GM18505 (cell line): Measurements from ENCODE around the gene SUN3.
"Not testable (repeated sequence)": the region's sequence is repeated elsewhere in the genome, so short reads cannot be mapped to it uniquely, and the experiment has no call there.

Source experiments
- ATAC-seq: cut with Tn5 transposase; IDR thresholded peaks from one replicate; pipeline ENCODE4 v1.9.1; 2021; ENCODE audit not compliant: unreplicated experiment
- POLR2A ChIP-seq: IDR thresholded peaks from 4 replicates; pipeline ENCODE4 v1.6.1; 2011; ENCODE audit warnings: borderline replicate concordance; ENCODE audit not compliant: insufficient read depth, insufficient read length; ENCODE audit errors: extremely low read depth

The SUN3 gene

DNA sequence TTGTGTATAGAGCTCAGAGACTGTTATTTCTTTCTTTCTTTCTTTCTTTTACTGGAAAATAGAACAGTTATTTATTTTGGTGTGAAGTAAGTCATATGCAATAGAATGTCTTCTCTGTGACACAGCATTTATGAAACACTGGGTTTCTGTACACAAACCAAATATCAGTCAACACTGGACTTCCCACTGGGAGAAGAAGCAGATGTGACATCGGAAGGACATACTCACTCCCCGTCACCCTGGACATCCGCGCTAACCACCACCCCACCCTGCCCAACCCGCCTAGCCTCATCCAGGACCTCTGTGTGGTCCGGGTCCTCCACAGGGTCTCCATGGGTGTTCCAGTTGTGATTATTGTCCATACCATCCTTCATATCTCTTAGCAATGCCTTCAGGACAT lies 22.0 kb downstream of the SUN3 start:
- ATAC-seq, result no peak
- no peak for TF ChIP-seq POLR2A

DNA sequence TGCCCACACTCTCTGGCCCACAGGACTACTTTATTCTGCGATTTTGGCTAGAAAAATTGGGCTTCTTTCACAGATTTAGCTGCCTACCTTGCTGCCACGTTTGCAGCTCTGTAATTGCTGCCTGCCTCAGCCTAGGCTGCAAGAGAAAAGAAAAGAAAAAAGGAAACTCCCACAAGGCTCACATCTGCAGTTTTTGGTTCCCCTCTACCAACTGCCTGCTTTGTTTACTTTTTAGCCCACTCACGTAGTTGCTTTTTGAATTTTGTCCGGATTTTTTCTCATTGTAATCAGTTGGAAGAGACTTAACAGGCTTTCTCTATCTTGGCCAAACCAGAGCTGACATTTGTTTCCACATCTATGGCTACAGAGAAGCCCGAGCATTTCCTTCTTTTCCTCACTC lies 24.3 kb downstream of the SUN3 start:
- no peak for ATAC-seq

DNA sequence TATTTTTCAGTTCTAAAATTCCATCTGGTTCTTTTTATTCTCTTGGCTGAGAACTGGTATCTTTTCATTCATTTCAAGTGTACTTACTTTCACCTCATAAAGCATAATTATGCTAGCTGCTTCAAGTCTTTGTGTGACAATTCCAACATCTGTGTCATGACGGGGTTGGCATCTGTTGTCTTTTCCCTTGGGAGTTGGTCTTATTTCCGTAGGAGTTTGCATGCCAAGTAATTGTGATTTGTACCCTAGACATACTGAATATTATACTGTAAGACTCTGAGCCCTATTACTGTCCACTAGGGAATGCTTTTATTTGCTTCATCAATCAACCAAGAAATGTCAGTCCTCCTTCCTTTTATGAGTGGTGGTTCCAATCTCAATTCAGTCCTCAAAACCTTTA lies 24.9 kb downstream of the SUN3 start:
- no peak for ATAC-seq
- no peak for TF ChIP-seq POLR2A

More for the DNA sequence above, 24.3 kb downstream of the SUN3 start:
- no peak for TF ChIP-seq POLR2A

DNA sequence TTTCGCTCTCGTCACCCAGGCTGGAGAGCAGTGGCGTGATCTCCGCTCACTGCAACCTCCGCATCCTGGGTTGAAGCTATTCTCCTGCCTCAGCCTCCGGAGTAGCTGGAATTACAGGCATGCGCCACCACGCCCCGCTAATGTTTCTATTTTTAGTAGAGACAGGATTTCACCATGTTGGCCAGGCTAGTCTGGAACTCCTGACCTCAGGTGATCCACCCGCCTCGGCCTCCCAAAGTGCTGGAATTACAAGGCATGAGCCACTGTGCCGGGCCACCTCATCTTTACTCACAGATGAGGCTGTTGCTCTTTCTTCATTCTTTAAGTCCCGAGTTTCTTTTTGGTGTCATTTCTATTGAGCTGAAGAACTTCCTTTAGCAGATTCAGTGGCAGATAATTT lies 28.7 kb downstream of the SUN3 start:
- not testable (repeated sequence) for ATAC-seq

DNA sequence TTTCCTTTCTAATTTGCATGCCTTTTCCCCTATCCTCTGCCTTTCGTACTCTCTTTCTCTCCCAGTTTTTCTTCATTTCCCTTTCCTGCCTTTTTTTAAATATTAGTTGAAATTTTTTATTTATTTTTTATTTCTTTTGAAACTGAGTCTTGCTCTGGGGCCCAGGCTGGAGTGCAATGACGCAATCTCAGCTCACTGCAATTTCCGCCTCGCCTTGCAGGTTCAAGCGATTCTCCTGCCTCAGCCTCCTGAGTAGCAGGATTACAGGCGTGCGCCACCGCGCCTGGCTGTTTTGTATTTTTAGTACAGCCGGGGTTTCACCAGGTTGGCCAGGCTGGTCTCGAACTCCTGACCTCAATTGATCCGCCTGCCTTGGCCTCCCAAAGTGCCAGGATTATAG lies 29.5 kb downstream of the SUN3 start:
- no peak for TF ChIP-seq POLR2A
- ATAC-seq, result no peak

DNA sequence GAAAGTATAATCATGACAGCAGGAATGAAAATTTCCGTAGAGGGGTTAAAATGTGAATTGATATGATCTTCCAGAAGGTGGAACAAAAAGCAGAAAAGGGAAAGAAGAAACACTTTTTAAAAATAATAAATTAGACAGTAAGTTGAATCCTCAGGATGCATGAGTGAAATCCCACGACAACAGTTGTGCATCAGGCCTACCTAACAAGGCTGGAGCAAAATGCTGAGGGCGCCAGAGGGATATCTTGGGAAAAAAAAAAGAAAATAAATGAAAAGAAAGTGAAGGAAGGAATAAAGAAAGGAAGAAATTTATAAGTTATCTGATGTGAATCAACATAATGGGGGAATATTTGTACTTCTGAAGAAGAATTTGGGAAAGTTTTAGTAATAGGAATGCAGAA lies 36.5 kb downstream of the SUN3 start:
- ATAC-seq, result no peak
- TF ChIP-seq POLR2A, result no peak

DNA sequence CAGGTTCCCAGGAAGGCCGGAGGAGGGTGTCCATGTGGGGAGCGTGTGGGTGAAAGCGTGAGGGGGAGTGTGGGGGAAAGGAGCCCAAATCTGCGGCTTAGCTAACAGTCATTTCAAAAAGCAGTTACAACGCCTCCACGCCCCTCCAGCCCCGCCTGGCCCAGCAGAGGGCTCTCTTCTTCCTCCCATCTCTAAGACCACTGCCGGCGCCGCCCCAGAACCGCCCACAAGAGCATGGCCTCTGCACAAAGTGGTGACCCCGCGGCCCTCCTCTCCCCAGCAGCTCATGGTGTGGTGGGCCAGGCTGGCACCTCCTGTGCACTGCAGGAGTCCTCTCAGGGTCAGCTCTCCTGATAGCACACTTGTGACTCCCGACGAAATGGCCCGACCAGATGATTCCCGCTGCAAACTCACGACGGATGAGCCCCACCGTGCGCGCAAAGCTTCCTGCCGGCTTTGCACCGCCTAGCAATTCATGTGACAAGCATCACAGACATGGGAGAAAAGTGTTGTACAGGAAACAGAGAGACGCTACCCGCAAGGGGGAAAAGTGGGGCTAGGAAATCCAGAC lies 37.1 kb downstream of the SUN3 start:
- ATAC-seq, result peak; percentile 99
- peak; percentile 65 for TF ChIP-seq POLR2A

DNA sequence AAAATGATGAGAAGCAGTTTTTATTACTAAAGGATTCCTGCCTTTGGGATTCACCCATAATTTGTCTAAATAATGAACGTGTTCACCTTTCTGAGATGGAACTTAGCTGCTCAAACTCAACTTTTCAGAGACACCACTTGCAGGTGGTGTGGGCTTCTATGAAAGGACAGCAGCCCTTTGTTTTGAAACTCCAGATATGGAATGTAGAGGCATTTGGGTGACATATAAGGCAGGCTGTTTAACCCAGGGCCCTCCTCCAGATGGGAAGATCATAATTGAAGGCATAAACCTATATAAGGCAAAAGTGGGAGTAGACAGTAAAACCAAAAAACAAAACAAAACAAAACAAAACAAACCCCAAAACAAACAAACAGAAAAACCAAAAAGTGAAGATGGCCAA lies 37.6 kb downstream of the SUN3 start:
- ATAC-seq, result no peak
- no peak for TF ChIP-seq POLR2A

DNA sequence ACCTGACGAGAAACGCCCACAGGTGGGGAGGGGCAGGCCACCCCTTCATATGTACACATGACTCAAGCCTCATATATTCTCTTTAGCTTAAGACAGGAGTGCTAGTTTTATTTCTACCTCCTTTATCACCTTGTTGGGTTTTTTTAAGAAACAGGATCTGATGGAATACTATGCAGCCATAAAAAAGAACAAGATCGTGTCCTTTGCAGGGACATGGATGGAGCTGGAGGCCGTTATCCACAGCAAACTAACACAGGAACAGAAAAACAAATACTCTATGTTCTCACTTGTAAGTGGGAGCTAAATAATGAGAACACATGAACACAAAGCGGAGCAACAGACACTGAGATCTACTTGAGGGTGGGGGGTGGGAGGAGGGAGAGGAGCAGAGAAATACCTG lies 38.3 kb downstream of the SUN3 start:
- TF ChIP-seq POLR2A, result no peak

DNA sequence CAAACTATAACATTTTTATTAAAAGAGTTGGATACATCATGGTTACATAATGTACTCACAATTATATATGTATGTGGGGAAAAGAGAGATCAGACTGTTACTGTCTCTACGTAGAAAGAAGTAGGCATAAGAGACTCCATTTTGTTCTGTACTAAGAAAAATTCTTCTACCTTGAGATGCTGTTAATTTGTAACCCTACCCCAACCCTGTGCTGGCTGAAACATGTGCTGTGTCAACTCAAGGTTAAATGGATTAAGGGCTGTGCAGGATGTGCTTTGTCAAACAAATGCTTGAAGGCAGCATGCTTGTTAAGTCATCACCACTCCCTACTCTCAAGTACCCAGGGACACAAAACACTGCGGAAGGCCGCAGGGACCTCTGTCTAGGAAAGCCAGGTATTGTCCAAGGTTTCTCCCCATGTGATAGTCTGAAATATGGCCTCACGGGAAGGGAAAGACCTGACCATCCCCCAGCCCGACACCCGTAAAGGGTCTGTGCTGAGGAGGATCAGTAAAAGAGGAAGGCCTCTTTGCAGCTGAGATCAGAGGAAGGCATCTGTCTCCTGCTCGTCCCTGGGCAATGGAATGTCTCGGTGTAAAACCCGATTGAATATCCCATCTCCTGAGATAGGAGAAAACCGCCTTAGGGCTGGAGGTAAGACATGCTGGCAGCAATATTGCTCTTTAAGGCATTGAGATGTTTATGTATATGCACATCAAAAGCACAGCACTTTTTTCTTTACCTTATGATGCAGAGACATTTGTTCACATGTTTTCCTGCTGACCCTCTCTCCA lies 39.1 kb downstream of the SUN3 start:
- not testable (repeated sequence) for ATAC-seq

More for the DNA sequence above, 38.3 kb downstream of the SUN3 start:
- no peak for ATAC-seq

DNA sequence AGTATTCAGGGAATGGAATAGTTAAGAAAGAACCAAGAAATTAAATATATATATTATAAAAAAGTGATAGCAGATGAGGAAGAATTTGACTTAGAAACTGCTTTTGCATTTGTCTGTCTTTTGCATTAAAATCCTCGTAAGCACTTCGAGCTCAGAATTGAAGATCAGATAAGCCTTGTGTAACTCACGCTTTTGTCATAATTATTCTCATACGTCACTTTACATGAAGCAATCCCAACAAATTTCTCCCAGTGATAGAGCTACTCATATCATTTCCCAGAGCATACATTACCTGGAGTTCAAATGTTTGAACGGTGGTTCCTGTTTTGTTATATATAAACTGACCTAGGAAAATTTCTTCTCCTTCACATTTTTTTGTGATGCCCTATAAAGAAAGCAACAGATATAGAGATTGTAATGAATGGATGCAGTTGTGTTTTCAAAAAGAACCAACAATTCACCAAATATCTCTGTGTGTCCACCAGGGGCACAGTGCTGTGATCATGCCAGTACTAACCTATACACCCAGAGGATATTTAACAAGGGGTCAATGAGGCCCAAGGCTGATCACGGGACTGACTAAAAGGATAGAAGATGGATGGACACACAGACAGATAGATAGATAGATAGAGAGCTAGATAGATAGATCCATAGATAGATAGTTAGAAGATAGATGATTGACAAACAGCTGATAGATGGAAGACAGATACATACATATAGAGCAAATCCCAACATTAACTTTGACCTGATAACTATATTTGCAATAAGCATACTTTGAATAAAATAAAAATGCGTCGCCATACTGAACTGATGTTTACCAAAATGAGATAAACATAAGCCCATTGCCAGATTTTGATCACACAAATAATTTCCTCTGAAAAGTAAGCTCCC lies 40.2 kb downstream of the SUN3 start:
- no peak for ATAC-seq

DNA sequence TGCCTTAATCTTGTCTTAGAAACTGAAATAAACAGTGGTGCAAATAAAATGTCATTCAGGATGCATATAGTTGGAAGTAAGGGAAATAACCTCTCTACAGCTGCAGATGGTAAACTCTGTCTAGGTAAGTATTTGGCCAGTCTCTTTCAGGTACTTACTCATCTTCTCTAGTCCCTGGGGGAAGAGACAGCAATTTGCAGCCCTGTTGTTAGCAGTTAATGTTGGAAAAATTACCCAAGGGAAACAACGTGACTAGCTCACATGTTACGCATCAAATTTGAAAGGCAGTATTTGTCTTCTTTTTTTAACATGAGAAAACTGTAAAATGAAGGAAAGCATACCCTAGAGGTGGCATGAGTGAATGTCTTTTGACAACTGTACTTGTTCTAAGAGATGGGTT lies 46.3 kb downstream of the SUN3 start:
- TF ChIP-seq POLR2A, result no peak
- ATAC-seq, result no peak

More for the DNA sequence above, 40.2 kb downstream of the SUN3 start:
- no peak for TF ChIP-seq POLR2A

DNA sequence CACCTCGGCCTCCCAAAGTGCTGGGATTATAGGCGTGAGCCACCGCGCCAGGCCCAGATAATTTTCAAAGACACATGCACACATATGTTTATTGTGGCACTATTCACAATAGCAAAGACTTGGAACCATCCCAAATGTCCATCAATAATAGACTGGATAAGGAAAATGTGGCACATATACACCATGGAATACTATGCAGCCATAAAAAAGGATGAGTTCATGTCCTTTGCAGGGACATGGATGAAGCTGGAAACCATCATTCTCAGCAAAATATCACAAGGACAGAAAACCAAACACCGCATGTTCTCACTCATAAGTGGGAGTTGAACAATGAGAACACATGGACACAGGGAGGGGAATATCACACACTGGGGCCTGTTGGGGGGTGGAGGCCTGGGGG lies 48.3 kb downstream of the SUN3 start:
- not testable (repeated sequence) for ATAC-seq

DNA sequence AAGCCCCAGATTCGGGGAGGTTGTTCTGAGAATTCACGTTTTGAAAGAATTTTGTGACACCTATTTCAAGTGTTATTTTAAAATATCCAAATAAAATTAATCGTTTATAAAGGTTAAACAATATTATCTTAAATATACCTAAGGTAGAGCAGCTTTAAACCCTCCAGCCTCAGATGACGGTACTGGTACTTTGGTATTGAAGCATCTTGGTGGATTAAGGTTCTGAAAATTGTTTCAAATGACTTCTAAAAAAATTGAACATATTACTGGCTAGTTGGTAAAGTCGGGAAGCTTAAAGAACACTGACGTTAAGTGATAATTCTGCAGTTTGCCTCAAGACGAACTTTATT lies 49.1 kb downstream of the SUN3 start:
- ATAC-seq, result no peak
- TF ChIP-seq POLR2A, result no peak

DNA sequence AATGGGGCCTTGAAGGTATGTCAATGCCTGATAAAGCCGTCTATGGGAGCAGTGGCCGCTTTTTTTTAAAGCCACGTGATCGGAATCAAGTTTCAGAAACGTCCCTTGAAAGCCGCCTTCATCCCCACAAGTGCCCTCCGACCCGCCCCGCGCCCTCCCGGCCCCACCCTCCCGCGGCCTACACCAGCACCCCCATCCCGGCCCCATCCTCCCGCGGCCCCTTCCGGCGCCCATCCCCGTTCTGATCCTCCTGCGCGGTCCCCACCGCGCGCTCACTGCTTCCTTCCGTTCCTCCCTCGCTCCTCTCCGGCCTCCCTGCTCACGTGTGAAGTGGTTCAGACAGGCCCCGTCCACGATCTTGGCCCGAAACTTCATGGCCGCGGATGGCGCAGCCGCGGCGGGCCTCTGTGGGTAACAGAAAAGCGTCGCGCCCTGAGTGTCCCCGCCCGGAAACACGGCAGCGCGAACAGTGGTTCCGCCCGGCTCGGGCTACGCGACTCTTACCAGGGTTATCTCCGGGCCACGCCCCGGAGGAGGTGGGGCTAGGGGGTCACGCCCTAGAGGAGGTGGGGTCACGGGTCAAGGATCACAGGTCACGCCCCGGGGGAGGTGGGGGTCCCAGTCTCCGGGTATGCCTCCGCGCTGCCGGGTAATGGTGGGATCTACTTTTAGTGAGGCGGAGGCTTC lies 49.6 kb downstream of the SUN3 start, which contains the start of gene HUS1:
Gene HUS1, minus strand, starts transcription at position 471 of the 687 bp plus-strand sequence. Its CDS starts 96 bp downstream, at position 375.
- ATAC-seq, result peak; percentile 99
- peak; percentile 86 for TF ChIP-seq POLR2A
